ENCODE measurements around the gene TTC39A. TPM values are rescaled to one million over a fixed set of nuclear protein-coding genes. Genes with fewer than 3 reads are reported as not detected.
"Not testable (repeated sequence)": the region's sequence is repeated elsewhere in the genome, so short reads cannot be mapped to it uniquely, and the experiment has no call there.

TTC39A gene
- polyA plus RNA-seq, 4 donors, result 6.5 to 12.1 (median 8.0) TPM

- DNase-seq (ENCODE audit: low read depth in 4 of 4, low spot score in 3 of 4), result no peak
Measured at GRCh38 chr1:51340380-51340779, 10.0 kb upstream of the TTC39A start.

GRCh38 chr1:51336711-51337110 is 6.3 kb upstream of the TTC39A start:
- DNase-seq (ENCODE audit: low read depth in 4 of 4, low spot score in 3 of 4), result no peak

- DNase-seq (ENCODE audit: low read depth in 4 of 4, low spot score in 3 of 4), result no peak
Measured at GRCh38 chr1:51336004-51336403, 5.6 kb upstream of the TTC39A start.

GRCh38 chr1:51331206-51332100 is 1.1 kb upstream of the TTC39A start:
- DNase-seq (ENCODE audit: low read depth in 4 of 4, low spot score in 3 of 4), result no peak

GRCh38 chr1:51329443-51330325 is 678 bp downstream of the TTC39A start:
- no peak for DNase-seq (ENCODE audit: low read depth in 4 of 4, low spot score in 3 of 4)

- no peak for DNase-seq (ENCODE audit: low read depth in 4 of 4, low spot score in 3 of 4)
Measured at GRCh38 chr1:51328926-51329325, 1.4 kb downstream of the TTC39A start.

- DNase-seq (ENCODE audit: low read depth in 4 of 4, low spot score in 3 of 4), result no peak
Measured at GRCh38 chr1:51328279-51328678, 2.1 kb downstream of the TTC39A start.

- DNase-seq (ENCODE audit: low read depth in 4 of 4, low spot score in 3 of 4), result no peak
Measured at GRCh38 chr1:51327386-51327785, 3.0 kb downstream of the TTC39A start.

- no peak for DNase-seq (ENCODE audit: low read depth in 4 of 4, low spot score in 3 of 4)
Measured at GRCh38 chr1:51326839-51327238, 3.5 kb downstream of the TTC39A start.

GRCh38 chr1:51325878-51326755 is 4.2 kb downstream of the TTC39A start:
- no peak for DNase-seq (ENCODE audit: low read depth in 4 of 4, low spot score in 3 of 4)

GRCh38 chr1:51325391-51325790 is 5.0 kb downstream of the TTC39A start:
- DNase-seq (ENCODE audit: low read depth in 4 of 4, low spot score in 3 of 4), result no peak

- DNase-seq (ENCODE audit: low read depth in 4 of 4, low spot score in 3 of 4), result not testable (repeated sequence)
Measured at GRCh38 chr1:51325011-51325385, 5.4 kb downstream of the TTC39A start.

- DNase-seq (ENCODE audit: low read depth in 4 of 4, low spot score in 3 of 4), result peak in 1 of 4 donors; percentile 51
Measured at GRCh38 chr1:51324251-51325010, 5.9 kb downstream of the TTC39A start.

GRCh38 chr1:51323778-51324177 is 6.6 kb downstream of the TTC39A start:
- DNase-seq (ENCODE audit: low read depth in 4 of 4, low spot score in 3 of 4), result no peak

- DNase-seq (ENCODE audit: low read depth in 4 of 4, low spot score in 3 of 4), result no peak
Measured at GRCh38 chr1:51322417-51323101, 7.8 kb downstream of the TTC39A start.

GRCh38 chr1:51321924-51322280 is 8.5 kb downstream of the TTC39A start:
- no peak for DNase-seq (ENCODE audit: low read depth in 4 of 4, low spot score in 3 of 4)

- no peak for DNase-seq (ENCODE audit: low read depth in 4 of 4, low spot score in 3 of 4)
Measured at GRCh38 chr1:51320967-51321923, 9.1 kb downstream of the TTC39A start.

GRCh38 chr1:51317798-51318197 is 12.6 kb downstream of the TTC39A start:
- no peak for DNase-seq (ENCODE audit: low read depth in 4 of 4, low spot score in 3 of 4)
